Thyroid gland (tissue), 4 donors: Measurements from ENCODE around the gene SPATA25.

Source experiments
- POLR2A ChIP-seq, 2 donors: fragments of 450-650 bp; IDR thresholded peaks; one replicate each; pipeline ENCODE4 v1.6.1; 2017; ENCODE audit warnings: antibody characterized with exemption in 2 of 2, mild to moderate bottlenecking in 2 of 2, moderate library complexity in 1 of 2
- TF ChIP-seq, protein P1 (sequence below), 6 experiments: fragments of 200-600 bp in 3 of 6; fragments of 450-650 bp in 3 of 6; sonication (generic) in 3 of 6; IDR thresholded peaks; one replicate each; pipeline ENCODE4 v1.5.1; 2016 to 2019; ENCODE audit warnings: antibody characterized with exemption in 6 of 6, mild to moderate bottlenecking in 2 of 6, inconsistent platforms in 1 of 6, moderate library complexity in 1 of 6

DNA sequence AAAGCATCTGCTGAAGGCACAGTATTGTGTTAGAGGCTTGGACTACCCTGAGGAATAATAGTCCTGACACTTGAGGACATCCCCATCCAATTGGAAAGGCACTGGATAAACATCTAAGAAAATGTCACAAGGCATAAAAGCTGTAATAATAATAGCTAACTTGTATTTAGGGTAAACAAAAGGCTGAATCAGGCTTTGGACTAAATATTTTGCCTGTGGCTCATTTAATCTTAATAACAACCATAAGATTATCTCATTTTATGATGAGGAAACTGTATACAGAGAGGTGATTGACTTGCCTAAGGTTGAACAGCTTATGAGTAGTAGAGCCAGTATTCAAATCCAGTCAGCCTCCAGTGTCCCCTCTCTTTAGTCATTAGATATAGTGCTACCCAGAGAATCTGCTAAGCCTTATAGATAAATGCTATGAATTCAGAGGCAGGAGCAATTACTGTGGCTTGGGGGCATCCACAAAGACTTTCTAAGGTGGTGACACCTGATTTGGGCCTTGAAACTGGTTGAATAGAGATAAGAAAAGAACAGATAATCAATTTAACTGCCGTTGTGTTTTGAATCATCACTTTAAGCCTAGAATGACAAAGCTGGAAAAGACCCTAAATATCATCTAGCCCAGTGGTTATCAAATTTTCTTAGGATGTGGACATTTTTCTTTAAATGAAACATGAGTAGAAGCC, 13.9 kb downstream of the SPATA25 start:
- TF ChIP-seq, protein P1, sequence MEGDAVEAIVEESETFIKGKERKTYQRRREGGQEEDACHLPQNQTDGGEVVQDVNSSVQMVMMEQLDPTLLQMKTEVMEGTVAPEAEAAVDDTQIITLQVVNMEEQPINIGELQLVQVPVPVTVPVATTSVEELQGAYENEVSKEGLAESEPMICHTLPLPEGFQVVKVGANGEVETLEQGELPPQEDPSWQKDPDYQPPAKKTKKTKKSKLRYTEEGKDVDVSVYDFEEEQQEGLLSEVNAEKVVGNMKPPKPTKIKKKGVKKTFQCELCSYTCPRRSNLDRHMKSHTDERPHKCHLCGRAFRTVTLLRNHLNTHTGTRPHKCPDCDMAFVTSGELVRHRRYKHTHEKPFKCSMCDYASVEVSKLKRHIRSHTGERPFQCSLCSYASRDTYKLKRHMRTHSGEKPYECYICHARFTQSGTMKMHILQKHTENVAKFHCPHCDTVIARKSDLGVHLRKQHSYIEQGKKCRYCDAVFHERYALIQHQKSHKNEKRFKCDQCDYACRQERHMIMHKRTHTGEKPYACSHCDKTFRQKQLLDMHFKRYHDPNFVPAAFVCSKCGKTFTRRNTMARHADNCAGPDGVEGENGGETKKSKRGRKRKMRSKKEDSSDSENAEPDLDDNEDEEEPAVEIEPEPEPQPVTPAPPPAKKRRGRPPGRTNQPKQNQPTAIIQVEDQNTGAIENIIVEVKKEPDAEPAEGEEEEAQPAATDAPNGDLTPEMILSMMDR (IDR thresholded peaks at IDR 0.05): no peak
- no peak for TF ChIP-seq POLR2A (IDR thresholded peaks at IDR 0.05)
